C4-2B (cell line): Measurements from ENCODE around the gene METTL25B.

Experiments used
- H3K27ac ChIP-seq: fragments of 450-650 bp; 2 replicates; pipeline ENCODE4 v1.5.1; 2017
- CTCF ChIP-seq: fragments of 450-650 bp; conservative IDR thresholded peaks from 2 replicates; pipeline ENCODE4 v1.5.1; 2017; ENCODE audit warnings: mild to moderate bottlenecking
- ZFX ChIP-seq: fragments of 450-650 bp; IDR thresholded peaks from 2 replicates; pipeline ENCODE4 v1.6.1; 2017

Gene METTL25B

GRCh38 chr1:156703741-156704140 lies 24.5 kb upstream of the METTL25B start:
- H3K27ac ChIP-seq, result no peak overlapping the region
- TF ChIP-seq ZFX (no peak), CTCF (no peak)

- TF ChIP-seq CTCF (no peak), ZFX (no peak)
- H3K27ac ChIP-seq, result no peak overlapping the region
Measured at GRCh38 chr1:156704166-156704711, 24.0 kb upstream of the METTL25B start.

GRCh38 chr1:156704930-156705320 lies 23.3 kb upstream of the METTL25B start:
- H3K27ac ChIP-seq, result no peak overlapping the region
- TF ChIP-seq CTCF, result no peak
- TF ChIP-seq ZFX, result no peak

- H3K27ac ChIP-seq, result no peak within 1 kb of the TSS
Measured at GRCh38 chr1:156705321-156705917, 22.9 kb upstream of the METTL25B start, which contains the start of gene CRABP2. CRABP2 (minus strand) TSS chr1:156705583; CDS start chr1:156705446, 137 bp downstream.

GRCh38 chr1:156705918-156706656 lies 22.2 kb upstream of the METTL25B start:
- TF ChIP-seq CTCF (peak; percentile 96), ZFX (no peak)
- H3K27ac ChIP-seq, result no peak overlapping the region

More at GRCh38 chr1:156705321-156705917, 22.9 kb upstream of the METTL25B start, which contains the start of gene CRABP2:
- TF ChIP-seq CTCF (no peak), ZFX (no peak)

- TF ChIP-seq CTCF, result no peak
- TF ChIP-seq ZFX, result no peak
- H3K27ac ChIP-seq, result no peak overlapping the region
Measured at GRCh38 chr1:156706657-156707416, 21.4 kb upstream of the METTL25B start.
